IPS-11a (cell line): ENCODE results near the gene PCDHA4.
"Not testable (repeated sequence)": the region's sequence is repeated elsewhere in the genome, so short reads cannot be mapped to it uniquely, and the experiment has no call there.

Source experiments
- H3K4me3 ChIP-seq: one replicate; pipeline ENCODE4 v1.5.1; 2013; ENCODE audit warnings: low read depth, low read length, control low read depth

Gene PCDHA4

GRCh38 chr5:140806834-140807775, at the start of gene PCDHA4:
PCDHA4 (plus strand) TSS chr5:140807068.
- peak within 1 kb of the TSS; percentile 78 for H3K4me3 ChIP-seq

GRCh38 chr5:140764177-140764973, 42.5 kb upstream of the PCDHA4 start:
- no peak overlapping the region for H3K4me3 ChIP-seq

GRCh38 chr5:140767444-140767843, 39.4 kb upstream of the PCDHA4 start:
- no peak overlapping the region for H3K4me3 ChIP-seq

GRCh38 chr5:140780512-140780911, 26.4 kb upstream of the PCDHA4 start:
- no peak overlapping the region for H3K4me3 ChIP-seq

- H3K4me3 ChIP-seq: no peak within 1 kb of the TSS
These were observed 20.8 kb upstream of the PCDHA4 start, which contains the start of gene PCDHA1 for GRCh38 chr5:140785905-140786686. PCDHA1 (plus strand) TSS chr5:140786140.

GRCh38 chr5:140787422-140787821, 19.4 kb upstream of the PCDHA4 start:
- not testable (repeated sequence) for H3K4me3 ChIP-seq

- not testable (repeated sequence) for H3K4me3 ChIP-seq
These were observed 18.9 kb upstream of the PCDHA4 start for GRCh38 chr5:140787849-140788504.

- H3K4me3 ChIP-seq: no peak overlapping the region
These were observed 15.8 kb upstream of the PCDHA4 start for GRCh38 chr5:140791089-140791488.

- H3K4me3 ChIP-seq: peak within 1 kb of the TSS; percentile 46
These were observed 12.1 kb upstream of the PCDHA4 start, which contains the start of gene PCDHA2 for GRCh38 chr5:140794595-140795258. PCDHA2 (plus strand) TSS chr5:140794852.

- H3K4me3 ChIP-seq: peak overlapping the region; percentile 46
These were observed 11.6 kb upstream of the PCDHA4 start for GRCh38 chr5:140795259-140795641.

- H3K4me3 ChIP-seq: not testable (repeated sequence)
These were observed 10.7 kb upstream of the PCDHA4 start for GRCh38 chr5:140796072-140796717.

- no peak overlapping the region for H3K4me3 ChIP-seq
These were observed 10.2 kb upstream of the PCDHA4 start for GRCh38 chr5:140796718-140797095.

- peak within 1 kb of the TSS; percentile 20 for H3K4me3 ChIP-seq
These were observed 5.9 kb upstream of the PCDHA4 start, which contains the start of gene PCDHA3 for GRCh38 chr5:140800816-140801493. PCDHA3 (plus strand) TSS chr5:140801057.

GRCh38 chr5:140801494-140801841, 5.4 kb upstream of the PCDHA4 start:
- H3K4me3 ChIP-seq: no peak overlapping the region

GRCh38 chr5:140802381-140802780, 4.5 kb upstream of the PCDHA4 start:
- not testable (repeated sequence) for H3K4me3 ChIP-seq

- no peak overlapping the region for H3K4me3 ChIP-seq
These were observed 4.0 kb upstream of the PCDHA4 start for GRCh38 chr5:140802781-140803271.

- H3K4me3 ChIP-seq: not testable (repeated sequence)
These were observed 1.5 kb downstream of the PCDHA4 start for GRCh38 chr5:140808241-140808888.

GRCh38 chr5:140808889-140809291, 2.0 kb downstream of the PCDHA4 start:
- no peak overlapping the region for H3K4me3 ChIP-seq
